ENCODE results near the gene KRT25. TPM values are rescaled to one million over a fixed set of nuclear protein-coding genes. Genes with fewer than 3 reads are reported as not detected.

Gene KRT25
- total and polyA plus RNA-seq, 3 donors from 2014 or later, result 1.2 to 1.6 (median 1.3) TPM

DNA sequence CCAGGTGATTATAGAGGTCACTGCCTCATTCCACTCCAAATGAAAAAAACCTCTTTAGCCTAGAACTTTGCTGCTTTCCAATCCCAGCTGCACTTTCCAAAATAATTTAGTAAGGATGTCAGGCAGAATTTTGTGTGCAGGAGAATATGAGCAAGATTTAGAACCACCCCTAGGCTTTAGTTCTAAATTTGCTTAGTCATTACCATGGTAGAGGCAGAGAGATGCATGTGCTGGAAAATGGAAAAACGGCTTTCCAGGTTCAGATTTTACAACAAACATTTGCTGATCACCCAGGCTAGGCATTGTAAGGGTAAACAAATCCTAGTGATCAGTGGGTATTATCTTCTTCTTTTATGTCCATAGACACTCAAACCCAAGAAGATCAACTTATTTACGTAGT lies 10.5 kb upstream of the KRT25 start:
- H3K9me3 ChIP-seq, result no peaks in the 10 kb centered on the region
- WGBS, 2 donors, result 91 to 97% methylated on average over 2 of the region's 2 CpGs
- no peaks in the 10 kb centered on the region for H3K27me3 ChIP-seq
- TF ChIP-seq POLR2A (IDR thresholded peaks at IDR 0.05), result no peak
- TF ChIP-seq, protein P1, sequence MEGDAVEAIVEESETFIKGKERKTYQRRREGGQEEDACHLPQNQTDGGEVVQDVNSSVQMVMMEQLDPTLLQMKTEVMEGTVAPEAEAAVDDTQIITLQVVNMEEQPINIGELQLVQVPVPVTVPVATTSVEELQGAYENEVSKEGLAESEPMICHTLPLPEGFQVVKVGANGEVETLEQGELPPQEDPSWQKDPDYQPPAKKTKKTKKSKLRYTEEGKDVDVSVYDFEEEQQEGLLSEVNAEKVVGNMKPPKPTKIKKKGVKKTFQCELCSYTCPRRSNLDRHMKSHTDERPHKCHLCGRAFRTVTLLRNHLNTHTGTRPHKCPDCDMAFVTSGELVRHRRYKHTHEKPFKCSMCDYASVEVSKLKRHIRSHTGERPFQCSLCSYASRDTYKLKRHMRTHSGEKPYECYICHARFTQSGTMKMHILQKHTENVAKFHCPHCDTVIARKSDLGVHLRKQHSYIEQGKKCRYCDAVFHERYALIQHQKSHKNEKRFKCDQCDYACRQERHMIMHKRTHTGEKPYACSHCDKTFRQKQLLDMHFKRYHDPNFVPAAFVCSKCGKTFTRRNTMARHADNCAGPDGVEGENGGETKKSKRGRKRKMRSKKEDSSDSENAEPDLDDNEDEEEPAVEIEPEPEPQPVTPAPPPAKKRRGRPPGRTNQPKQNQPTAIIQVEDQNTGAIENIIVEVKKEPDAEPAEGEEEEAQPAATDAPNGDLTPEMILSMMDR (IDR thresholded peaks at IDR 0.05), result no peak
- no peak overlapping the region for H3K27ac ChIP-seq
- H3K4me3 ChIP-seq, result no peak overlapping the region
- no peaks in the 10 kb centered on the region for H3K4me1 ChIP-seq
- H3K36me3 ChIP-seq (ENCODE audit: low read depth, missing control alignments), result no peaks in the 10 kb centered on the region
- intact Hi-C loops (cut with DNase I; ENCODE audit: low total_unique reads), result no loop called here
- no peak for DNase-seq

GRCh38 chr17:40763752-40764151 lies 8.6 kb upstream of the KRT25 start:
- DNase-seq, result no peak
- 77 to 83% methylated on average over 1 of the region's 1 CpG for WGBS, 2 donors
- no peak for TF ChIP-seq POLR2A (IDR thresholded peaks at IDR 0.05)
- TF ChIP-seq, protein P1 (IDR thresholded peaks at IDR 0.05), result no peak
- Histone ChIP-seq H3K27ac (no peak overlapping the region), H3K9me3 (no peaks in the 10 kb centered on the region), H3K4me3 (no peak overlapping the region), H3K27me3 (no peaks in the 10 kb centered on the region), H3K4me1 (no peaks in the 10 kb centered on the region), H3K36me3 (ENCODE audit: low read depth, missing control alignments) (no peaks in the 10 kb centered on the region)
- intact Hi-C loops (cut with DNase I; ENCODE audit: low total_unique reads), result no loop called here

- TF ChIP-seq, protein P1 (IDR thresholded peaks at IDR 0.05), result no peak
- no peak for TF ChIP-seq POLR2A (IDR thresholded peaks at IDR 0.05)
- Histone ChIP-seq H3K27me3 (no peaks in the 10 kb centered on the region), H3K9me3 (no peaks in the 10 kb centered on the region), H3K27ac (no peak overlapping the region), H3K4me3 (no peak overlapping the region), H3K36me3 (ENCODE audit: low read depth, missing control alignments) (no peaks in the 10 kb centered on the region), H3K4me1 (no peaks in the 10 kb centered on the region)
- intact Hi-C loops (cut with DNase I; ENCODE audit: low total_unique reads), result no loop called here
- 39 to 44% methylated on average over 1 of the region's 1 CpG for WGBS, 2 donors
- no peak for DNase-seq
Observed at GRCh38 chr17:40760105-40761016, 5.2 kb upstream of the KRT25 start.

GRCh38 chr17:40753804-40754203 lies 1.3 kb downstream of the KRT25 start:
- H3K36me3 ChIP-seq (ENCODE audit: low read depth, missing control alignments), result no peaks in the 10 kb centered on the region
- no peak overlapping the region for H3K4me3 ChIP-seq
- no peak overlapping the region for H3K27ac ChIP-seq
- no peaks in the 10 kb centered on the region for H3K27me3 ChIP-seq
- H3K4me1 ChIP-seq, result no peaks in the 10 kb centered on the region
- intact Hi-C loops (cut with DNase I; ENCODE audit: low total_unique reads), result no loop called here
- WGBS, 2 donors, result 69 to 83% methylated on average over 3 of the region's 3 CpGs
- DNase-seq, result no peak
- H3K9me3 ChIP-seq, result no peaks in the 10 kb centered on the region
- TF ChIP-seq POLR2A (IDR thresholded peaks at IDR 0.05), result no peak
- TF ChIP-seq, protein P1 (IDR thresholded peaks at IDR 0.05), result no peak

- Histone ChIP-seq H3K36me3 (ENCODE audit: low read depth, missing control alignments) (no peaks in the 10 kb centered on the region), H3K9me3 (no peaks in the 10 kb centered on the region), H3K4me3 (no peak overlapping the region), H3K27ac (no peak overlapping the region), H3K4me1 (no peaks in the 10 kb centered on the region), H3K27me3 (no peaks in the 10 kb centered on the region)
- TF ChIP-seq POLR2A (IDR thresholded peaks at IDR 0.05), result no peak
- TF ChIP-seq, protein P1 (IDR thresholded peaks at IDR 0.05), result no peak
- DNase-seq, result no peak
- intact Hi-C loops (cut with DNase I; ENCODE audit: low total_unique reads), result no loop called here
- 63 to 68% methylated on average over 14 of the region's 14 CpGs for WGBS, 2 donors
Observed at GRCh38 chr17:40751065-40751464, 4.1 kb downstream of the KRT25 start.
